NCI-H1436 (cell line): ENCODE data around the gene FGF7.
"Not testable (repeated sequence)": the region's sequence is repeated elsewhere in the genome, so short reads cannot be mapped to it uniquely, and the experiment has no call there.

Experiments used
- DNase-seq: peaks from one replicate; lab custom pipeline; 2025; lab: John Stamatoyannopoulos, UW

Gene FGF7

DNA sequence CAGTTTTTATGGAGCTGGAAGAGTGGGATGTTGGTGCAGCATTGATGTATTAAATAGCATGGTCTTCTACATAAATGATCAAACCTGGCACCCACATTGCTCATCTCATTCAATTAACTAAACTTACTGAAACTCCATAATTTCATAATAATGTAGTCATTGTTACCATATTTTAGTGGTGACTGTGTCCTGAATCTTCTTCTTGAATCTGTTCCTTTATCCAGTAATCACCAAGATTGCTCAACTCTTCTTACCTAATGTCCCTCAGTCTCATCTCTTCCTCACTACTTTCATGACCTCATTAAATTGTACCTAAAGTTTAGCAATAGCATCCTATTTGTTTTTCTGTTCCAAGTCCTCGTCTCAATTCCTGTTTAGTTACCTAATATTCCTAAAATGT, 69.8 kb downstream of the FGF7 start:
- no peak for DNase-seq

DNA sequence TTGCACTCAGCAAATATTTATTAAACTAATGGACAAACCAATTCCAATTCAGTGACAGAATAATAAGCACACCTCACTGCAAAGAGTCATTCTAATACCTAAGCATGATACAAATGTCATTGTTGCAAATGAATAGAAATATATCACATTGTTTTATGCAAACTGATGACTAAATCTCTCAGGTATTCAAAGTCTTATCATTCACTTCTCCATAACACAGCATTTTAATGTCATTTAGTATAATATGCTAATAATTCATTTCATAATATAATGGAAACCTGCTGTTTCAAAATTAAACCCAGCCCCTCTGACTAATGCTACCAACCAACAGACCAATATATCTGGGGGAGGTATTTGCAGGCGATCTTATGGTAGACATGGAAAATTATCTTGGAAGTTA, 71.8 kb downstream of the FGF7 start:
- DNase-seq = no peak

DNA sequence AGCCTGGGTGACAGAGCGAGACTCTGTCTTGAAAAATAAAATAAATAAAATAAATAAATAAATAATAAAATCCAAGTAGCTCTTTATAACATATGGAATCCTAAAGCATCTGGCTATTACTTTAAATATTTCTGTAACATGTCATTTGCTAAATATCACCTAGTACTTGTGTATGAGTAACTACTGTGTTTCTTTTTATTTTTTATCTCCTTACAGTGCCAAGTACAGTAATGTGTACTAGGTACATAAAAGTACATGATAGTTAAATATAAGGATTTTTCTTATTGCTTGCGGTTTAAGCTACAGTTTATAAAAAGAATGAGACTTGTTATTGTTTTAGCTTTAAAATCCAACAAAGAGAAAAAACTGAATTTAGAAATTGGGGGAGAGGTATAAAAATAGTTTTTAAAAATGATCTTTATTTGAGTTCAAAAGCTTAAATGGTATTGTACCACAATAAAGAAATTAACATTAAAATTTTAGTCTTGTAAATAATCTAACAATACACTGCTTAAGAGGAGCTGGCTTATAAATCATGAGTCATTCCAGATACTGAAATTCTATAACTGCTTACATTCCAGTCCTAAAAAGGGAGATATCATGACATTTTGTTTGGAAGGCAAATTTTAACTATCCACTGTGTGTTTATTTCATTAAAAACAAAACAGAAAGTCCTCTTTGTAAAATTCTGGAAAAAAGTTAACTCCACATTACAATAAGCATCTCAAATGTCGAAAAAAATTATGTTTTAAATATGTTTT, 73.1 kb downstream of the FGF7 start:
- DNase-seq = no peak

DNA sequence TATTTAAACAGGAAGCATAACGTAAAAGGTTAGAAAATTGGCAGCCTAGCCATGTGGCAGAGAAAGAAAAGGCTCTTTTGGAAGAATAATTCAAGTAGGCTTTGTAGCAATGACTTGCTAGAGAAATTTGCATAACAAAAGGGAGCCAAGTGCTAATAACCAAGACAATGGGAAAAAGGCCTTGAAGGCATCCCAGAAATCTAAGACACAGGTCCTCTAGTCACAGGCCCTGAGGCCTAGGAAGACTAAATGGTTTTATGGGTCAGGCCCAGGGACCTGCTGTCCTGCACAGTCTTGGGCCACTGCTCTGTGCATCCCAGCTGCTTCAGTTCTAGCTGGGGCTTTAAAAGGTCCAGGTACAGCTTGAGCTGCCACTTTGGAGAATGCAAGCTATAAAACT, 78.5 kb downstream of the FGF7 start:
- DNase-seq = no peak

DNA sequence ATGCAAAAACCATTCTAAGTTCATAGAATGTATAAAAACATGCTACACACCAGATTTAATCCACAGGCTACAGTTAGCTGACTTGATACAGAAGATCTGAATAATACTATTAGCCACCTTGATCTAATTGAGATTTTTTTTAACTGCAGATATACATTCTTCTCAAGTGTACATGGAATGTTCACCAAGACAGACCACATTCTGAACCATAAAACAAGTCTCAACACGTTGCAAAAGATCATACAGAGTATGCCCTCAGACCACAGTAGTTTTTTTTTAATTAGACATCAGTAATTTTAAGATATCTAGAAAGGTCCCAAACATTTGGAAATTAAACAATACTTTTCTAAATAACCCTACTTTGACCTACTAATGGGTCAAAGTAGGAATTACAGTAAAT, 83.3 kb downstream of the FGF7 start:
- DNase-seq = no peak

DNA sequence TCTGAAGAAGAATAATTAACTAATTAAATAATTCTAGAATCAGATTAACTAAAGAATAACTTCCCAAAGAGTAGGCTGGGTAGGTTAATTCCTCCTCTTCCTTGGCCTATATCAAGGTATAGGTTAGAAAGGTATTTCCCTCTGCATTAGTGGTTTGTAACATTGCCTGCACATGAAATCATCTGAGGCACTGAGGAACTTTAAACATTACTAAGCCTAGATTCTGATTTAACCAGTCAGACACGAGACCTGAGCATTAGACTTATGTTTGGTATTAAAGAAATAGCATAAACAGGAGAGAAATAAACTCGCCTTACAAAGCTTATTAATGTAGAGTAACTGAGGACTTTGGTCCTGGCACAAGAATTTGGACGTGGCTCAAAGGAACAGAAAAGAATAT, 84.2 kb downstream of the FGF7 start:
- DNase-seq = no peak

DNA sequence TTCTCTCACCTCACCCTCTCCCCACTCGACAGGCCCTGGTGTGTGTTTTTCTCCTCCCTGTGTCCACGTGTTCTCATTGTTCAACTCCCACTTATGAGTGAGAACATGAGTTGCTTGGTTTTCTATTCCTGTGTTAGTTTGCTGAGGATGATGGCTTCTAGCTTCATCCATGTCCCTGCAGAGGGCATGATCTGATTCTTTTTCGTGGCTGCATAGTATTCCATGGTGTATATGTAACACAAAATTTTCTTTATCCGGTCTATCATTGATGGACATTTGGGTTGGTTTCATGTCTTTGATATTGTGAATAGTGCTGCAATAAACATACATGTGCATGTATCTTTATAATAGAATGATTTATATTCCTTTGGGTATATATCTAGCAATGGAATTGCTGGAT, 89.7 kb downstream of the FGF7 start:
- not testable (repeated sequence) for DNase-seq

DNA sequence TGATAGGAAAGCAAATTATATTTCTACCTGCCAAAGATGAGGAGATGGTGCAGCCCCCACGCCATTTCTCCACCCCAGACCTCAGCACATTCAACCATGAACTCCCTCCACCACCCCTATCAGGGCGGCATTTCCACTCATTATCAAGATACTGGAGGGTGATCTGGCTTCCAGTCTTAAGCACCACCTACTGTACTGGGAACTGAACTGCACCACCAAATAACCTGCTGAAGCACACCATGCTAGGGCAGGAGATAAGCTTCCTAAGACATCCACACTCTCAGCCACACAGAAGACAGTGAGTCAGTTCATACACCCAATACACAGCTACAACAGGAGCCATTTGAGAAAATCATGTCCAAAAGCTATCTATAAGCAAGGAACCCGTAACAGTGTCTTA, 98.8 kb downstream of the FGF7 start:
- DNase-seq = no peak

DNA sequence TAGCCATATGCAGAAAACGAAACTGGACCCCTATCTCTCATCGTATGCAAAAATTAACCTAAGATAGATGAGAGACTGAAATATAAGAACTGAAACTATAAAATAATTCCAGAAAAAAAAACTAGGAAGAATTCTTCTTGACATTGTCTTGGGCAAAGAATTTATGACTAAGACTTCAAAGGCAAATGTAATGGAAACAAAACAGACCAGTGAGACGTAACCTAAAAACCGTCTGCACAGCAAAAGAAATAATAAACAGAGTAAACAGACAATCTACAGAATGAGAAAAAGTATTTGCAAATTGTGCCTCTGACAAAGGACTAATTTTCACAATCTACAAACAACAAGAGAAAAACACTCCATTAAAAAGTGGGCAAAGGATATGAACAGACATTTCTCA, 105.2 kb downstream of the FGF7 start:
- no peak for DNase-seq

DNA sequence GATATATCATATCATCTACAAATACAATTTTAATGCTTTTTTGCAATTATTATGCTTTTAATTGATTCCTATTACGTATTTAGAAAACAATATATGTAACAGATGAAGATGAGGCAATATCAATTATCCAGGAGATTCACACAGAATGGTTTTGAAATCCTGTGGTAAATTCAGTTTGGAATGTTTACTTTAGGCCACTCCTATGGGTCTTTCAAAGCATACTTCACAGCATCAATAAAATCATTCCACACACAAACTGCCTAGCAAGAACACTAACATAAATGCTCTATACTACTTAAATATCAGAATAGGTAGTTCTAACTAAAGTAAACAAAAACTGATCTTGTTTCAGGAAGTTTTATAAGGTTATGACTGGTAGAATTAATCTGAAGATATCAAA, 107.0 kb downstream of the FGF7 start:
- DNase-seq = no peak
